Dedifferentiated amniotic fluid mesenchymal stem cell (primary cell): Measurements from ENCODE around the gene ZMYND15.

ENCODE experiments used
- DNase-seq: peaks from one replicate; pipeline ENCODE4 v3.0.0-alpha.2; 2016; ENCODE audit errors: extremely low spot score

Gene ZMYND15

DNA sequence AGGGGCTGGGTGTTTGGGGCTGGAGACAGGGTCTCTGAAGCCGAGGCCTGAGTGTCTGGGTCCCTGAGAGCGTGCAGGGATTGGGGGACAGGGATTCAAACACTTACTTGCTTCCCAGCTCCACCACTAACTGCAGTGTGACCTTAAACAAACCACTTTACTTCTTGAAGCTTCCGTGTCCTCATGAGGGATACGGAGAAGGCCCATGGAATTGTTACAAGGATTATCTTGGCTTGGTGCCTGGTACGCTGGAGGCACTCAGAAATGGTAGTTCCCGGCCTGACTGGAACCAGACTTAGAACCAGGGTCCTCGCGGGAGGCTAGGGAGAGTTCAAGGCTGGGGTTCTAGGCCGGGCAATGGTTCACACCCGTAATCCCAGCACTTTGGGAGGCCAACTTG is 3.0 kb downstream of the ZMYND15 start:
- DNase-seq = no peak

DNA sequence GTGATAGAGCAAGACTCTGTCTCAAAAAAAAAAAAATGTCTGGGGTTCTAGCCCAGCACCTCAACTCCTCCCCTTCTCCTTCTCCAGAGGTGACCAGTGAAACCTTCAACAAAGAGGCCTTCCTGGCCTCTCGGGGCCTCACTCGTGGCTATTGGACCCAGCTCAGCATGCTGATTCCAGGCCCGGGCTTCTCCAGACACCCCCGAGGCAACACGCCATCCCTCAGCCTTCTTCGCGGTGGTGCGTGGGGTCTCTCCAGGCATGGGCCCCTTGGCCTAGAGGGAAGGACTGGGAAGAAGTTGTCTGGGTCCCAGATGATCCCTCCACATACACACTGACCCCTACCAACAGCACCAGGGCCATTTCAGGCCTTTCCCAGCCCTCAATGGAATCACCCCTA is 3.6 kb downstream of the ZMYND15 start:
- DNase-seq = no peak

- DNase-seq = no peak
Observed at GRCh38 chr17:4743898-4744297, 4.3 kb downstream of the ZMYND15 start.

- no peak for DNase-seq
Observed at GRCh38 chr17:4744999-4745969, 5.7 kb downstream of the ZMYND15 start.

DNA sequence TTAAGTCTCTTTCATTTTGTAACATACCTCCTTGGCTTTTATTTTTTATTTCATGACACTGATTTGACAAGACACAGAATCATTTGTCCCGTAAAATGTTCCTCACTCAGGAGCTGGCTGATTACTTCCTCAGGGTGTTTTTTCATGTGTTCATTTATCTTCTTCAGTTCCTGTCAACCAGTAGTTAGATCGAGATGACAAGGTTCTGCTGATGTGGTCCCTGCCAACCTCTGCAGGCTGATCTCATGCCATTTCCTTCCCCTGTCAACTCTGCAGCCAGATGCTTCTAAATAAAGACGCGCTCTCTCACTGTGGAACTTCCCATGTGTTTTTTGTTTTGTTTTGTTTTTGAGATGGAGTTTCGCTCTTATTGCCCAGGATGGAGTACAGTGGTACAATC is 8.2 kb downstream of the ZMYND15 start:
- no peak for DNase-seq

- DNase-seq = no peak
Observed at GRCh38 chr17:4748686-4749085, 9.1 kb downstream of the ZMYND15 start.

DNA sequence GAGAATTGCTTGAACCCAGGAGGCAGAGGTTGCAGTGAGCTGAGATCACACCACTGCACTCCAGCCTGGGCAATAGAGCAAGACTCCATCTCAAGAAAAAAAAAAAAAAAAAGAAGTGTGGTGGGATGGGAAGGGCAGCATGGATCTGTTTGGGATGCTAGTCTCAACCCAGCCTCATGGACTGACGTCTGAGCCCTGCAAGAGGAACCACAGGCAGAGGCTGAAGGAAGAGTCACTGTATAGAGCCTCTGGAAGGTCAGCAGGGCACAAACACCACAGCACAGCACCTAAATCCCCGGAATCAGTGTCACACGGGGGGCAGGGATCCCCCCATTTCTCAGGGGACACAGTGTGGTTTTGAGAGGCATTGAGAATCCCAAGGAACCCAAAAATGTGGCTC is 11.0 kb downstream of the ZMYND15 start:
- DNase-seq = no peak

DNA sequence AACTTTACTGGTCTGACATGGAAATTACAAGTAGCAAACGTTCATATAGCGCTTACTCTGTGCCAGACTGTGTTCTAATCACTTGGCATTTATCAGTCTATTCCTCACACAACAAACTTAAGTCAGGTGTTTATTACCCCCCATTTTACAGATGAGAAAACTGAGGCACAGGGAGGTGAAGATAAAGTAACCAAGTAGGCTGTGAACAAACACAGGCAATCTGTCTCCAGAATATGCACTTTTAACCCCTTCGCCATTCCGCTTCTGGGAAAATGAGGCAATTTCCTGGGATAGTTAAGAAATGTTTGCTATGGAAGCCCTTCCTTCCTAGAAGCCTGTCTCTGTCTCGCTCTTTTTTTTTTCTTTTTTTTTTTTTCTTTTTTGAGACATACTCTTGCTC is 12.3 kb downstream of the ZMYND15 start:
- no peak for DNase-seq

GRCh38 chr17:4753392-4753791 is 13.8 kb downstream of the ZMYND15 start:
- no peak for DNase-seq

GRCh38 chr17:4759776-4760236 is 20.2 kb downstream of the ZMYND15 start:
- DNase-seq = no peak

DNA sequence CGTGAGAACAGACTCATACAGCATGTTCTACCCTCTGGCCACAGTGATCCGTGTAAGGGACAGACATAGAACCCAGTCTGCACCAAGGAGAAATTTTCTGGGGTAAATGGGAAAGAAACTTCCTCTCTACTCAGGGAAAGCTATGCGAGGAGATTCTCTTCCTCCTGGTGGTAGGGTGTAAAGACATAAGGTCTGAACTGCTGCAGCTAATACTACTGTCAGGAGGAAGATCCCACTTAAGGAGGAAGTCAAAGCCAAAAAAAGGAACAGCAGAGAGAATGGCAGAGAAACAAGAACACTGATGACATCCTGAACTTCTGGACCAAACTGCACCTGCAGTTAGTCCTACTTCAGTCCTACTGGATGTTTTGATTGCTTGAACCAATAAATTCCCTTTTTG is 25.0 kb downstream of the ZMYND15 start:
- DNase-seq = no peak

DNA sequence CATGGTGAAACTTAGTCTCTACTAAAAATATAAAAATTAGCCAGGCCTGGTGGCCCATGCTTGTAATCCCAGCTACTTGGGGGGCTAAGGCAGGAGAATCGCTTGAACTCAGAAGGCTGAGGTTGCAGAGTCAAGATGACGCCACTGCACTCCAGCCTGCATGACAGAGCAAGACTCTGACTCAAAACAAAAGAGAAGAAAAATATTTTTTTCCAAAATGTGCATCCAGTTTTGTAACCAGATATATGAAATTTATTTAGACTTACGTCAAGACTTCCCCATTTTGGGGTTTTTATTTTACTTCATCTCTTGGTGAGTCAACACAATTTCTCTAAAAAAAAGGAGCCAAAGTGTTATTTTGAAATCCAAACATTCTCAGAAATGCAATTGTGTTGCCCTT is 26.6 kb downstream of the ZMYND15 start:
- no peak for DNase-seq

DNA sequence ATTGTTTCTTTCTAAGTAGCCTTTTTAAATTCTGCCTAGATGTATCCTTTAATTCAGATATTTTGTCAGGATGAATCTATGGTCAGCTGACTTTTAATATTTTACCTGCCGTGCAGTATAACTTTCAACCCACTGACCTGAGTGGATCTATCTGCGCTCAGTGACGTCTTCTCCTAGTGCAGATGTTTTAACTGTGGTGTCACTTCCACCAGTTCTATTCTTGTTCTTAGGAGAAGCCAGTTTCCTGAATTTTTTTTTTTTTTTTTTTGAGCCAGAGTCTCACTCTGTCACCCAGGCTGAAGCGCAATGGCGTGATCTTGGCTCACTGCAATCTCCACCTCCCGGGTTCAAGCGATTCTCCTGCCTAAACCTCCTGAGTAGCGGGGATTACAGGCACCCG is 27.1 kb downstream of the ZMYND15 start:
- no peak for DNase-seq

GRCh38 chr17:4768298-4768697 is 28.7 kb downstream of the ZMYND15 start:
- no peak for DNase-seq

GRCh38 chr17:4769628-4770027 is 30.0 kb downstream of the ZMYND15 start:
- no peak for DNase-seq

DNA sequence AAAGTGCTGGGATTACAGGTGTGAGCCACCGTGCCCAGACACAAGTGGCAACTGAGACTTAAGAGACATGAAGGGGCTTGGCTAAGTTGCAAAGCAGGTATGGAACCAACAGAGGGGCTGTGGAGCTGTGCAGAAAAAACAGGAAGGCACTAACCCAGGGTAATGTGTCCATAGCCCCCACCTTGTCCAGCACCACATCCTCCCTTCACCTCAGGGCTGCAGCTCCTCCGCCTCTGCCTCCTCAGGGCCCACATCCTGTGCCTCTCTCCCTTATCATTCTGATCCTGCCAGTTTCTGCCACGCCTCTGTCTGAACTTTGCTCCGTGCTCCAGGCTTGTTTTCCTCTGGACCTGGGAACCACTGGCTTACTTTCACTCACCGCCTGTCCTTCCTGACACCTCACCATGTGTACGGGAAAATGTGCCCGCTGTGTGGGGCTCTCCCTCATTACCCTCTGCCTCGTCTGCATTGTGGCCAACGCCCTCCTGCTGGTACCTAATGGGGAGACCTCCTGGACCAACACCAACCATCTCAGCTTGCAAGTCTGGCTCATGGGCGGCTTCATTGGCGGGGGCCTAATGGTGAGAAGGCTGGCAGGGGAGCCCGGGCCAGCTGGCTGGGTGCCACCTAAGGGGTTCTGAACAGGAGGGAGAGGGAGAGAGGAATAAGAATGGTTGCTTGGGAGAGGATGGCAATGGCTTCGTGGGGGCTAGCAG is 32.0 kb downstream of the ZMYND15 start, which contains the start of gene TM4SF5:
Gene TM4SF5, plus strand, starts transcription at position 368 of the 716 bp plus-strand sequence. Its CDS starts 37 bp downstream, at position 405.
- no peak for DNase-seq

DNA sequence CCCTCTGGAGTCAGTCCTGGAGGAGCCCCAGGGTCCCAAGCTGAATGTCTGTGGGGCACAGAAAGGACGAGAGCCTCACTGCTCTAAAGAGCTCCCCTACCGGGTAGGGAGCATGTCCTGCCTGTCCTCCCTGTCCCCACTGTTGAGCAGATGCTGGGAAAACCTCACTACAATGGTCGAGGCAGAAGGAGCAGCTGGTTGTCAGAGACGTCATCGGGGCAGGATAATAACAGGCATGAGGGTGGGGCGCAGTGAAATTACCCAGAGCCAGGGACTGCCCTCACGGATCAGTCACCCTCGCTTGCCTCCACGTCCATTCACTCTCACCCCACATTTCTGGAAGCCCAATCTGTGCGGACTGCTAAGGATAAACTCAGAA is 32.6 kb downstream of the ZMYND15 start:
- DNase-seq = no peak

GRCh38 chr17:4777969-4778760 is 38.5 kb downstream of the ZMYND15 start:
- no peak for DNase-seq

- DNase-seq = no peak
Observed at GRCh38 chr17:4780325-4780955, 40.8 kb downstream of the ZMYND15 start.

GRCh38 chr17:4782652-4783051 is 43.0 kb downstream of the ZMYND15 start:
- DNase-seq = no peak

GRCh38 chr17:4785311-4786105 is 45.9 kb downstream of the ZMYND15 start:
- DNase-seq = no peak
